SKM-1 treated with dmso at 0.1 percent for 144 hours (cell line): ENCODE results near the gene FRG1.
"Not testable (repeated sequence)": the region's sequence is repeated elsewhere in the genome, so short reads cannot be mapped to it uniquely, and the experiment has no call there.

Source experiments
- DNase-seq: peaks from one replicate; lab custom pipeline; 2025; ENCODE audit not compliant: unreplicated experiment; lab: John Stamatoyannopoulos, UW

Gene FRG1

DNA sequence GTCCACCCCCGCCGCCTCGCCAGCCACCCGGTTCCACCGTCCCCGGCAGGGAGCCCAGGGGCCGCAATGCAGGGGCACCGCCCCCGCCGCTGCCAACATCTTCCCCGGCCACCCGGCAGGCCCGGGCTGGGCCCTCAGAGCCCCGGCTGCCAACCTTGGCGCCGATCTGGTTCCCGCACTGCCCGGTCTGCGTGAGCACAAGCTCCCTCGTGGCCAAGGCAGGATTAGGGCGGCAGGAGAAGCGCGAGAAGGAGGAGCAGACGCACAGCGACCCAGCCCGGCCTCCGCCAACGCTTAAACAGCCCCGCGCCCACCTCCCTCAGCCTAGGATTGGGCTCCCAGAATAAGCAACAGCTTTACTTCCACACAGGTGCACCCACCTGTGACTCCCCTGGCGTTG, 44.0 kb downstream of the FRG1 start:
- not testable (repeated sequence) for DNase-seq

DNA sequence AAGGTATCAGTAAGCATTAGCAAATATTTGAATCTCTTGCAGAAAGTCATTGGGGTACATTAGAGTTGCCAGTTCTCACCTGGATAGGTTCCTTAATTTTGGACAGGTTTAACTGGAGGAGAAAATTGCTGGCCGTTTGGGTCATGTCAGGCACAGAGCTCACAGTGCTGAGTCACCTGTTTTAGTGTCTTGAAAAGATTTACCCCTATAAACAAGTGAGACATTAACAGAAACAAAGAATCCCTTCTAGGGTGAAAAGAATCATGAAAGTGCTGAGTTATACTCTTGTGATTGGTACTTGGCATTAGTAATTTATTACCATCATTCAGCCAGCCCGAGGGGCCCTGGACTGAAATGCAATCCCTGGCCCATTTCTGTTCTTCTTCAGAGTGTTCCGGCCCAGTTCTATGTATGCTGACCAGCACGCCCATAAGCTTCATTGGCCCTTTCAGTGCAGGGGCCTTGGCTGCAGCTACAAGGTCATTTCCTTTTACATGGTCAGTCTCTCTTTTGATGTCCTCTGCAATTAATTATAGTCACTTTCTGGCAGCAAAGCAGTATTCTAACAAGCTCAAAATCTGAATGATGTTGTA, 45.1 kb downstream of the FRG1 start:
- not testable (repeated sequence) for DNase-seq

DNA sequence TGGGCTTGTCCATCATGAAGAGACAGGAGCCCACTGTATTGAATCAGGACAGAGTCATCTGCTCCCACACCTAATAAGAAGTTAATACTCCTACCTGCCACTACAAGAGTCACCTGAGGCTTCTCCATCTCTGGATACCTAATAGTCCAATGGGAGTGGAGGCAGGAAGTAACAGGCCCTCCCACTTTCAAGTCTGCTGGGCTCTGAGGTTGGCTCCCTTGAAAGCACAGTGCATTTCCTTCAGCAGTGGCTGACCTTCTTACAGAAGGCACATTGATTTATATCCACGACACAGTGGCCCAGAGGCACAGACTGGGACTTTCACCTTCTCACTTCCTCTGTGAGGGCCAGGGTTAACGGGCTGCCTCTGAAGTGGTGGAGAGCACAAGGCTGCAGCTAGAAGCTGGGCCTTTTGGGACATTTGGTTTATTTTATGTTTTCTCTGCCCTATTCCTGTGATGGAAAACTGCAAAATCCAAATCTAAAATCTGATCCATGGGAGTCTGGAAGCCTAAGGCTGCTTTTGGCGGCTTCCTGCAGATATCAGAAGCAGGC, 48.3 kb downstream of the FRG1 start:
- no peak for DNase-seq

DNA sequence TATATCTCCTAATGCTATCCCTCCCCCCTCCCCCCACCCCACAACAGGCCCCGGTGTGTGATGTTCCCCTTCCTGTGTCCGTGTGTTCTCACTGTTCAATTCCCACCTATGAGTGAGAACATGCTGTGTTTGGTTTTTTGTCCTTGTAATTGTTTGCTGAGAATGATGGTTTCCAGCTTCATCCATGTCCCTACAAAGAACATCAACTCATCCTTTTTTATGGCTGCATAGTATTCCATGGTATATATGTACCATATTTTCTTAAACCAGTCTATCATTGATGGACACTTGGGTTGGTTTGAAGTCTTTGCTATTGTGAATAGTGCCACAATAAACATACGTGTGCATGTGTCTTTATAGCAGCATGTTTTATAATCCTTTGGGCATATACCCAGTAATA, 49.3 kb downstream of the FRG1 start:
- DNase-seq: not testable (repeated sequence)
